Transverse colon (tissue), 4 donors: ENCODE data around the gene CHST1. TPM values are rescaled to one million over a fixed set of nuclear protein-coding genes. Genes with fewer than 3 reads are reported as not detected.

ENCODE experiments used
- DNase-seq: peaks from one replicate; pipeline ENCODE4 v3.0.0-alpha.2; 2019
- H3K27ac ChIP-seq, 4 donors: fragments of 200-600 bp; sonication (generic); 2 replicates each; pipeline ENCODE4 v1.5.1; 2016 to 2018; ENCODE audit warnings: inconsistent platforms in 4 of 4
- H3K27me3 ChIP-seq: fragments of 200-600 bp; sonication (generic); 2 replicates; pipeline ENCODE4 v1.5.1; 2017; ENCODE audit warnings: inconsistent platforms
- H3K36me3 ChIP-seq, 4 donors: fragments of 200-600 bp; sonication (generic); 2 replicates each; pipeline ENCODE4 v1.5.1; 2017 to 2019; ENCODE audit warnings: inconsistent platforms in 4 of 4
- H3K4me1 ChIP-seq, 4 donors: fragments of 200-600 bp; sonication (generic); 2 replicates each; pipeline ENCODE4 v1.5.1; 2017 to 2020; ENCODE audit warnings: inconsistent platforms in 4 of 4
- H3K4me3 ChIP-seq, 4 donors: fragments of 200-600 bp; sonication (generic); 1 replicate in 1 of 4; 2 replicates in 3 of 4; pipeline versions ENCODE4 v1.5.1 to v1.6.1; 2017 to 2019; ENCODE audit warnings: inconsistent platforms in 4 of 4
- H3K9me3 ChIP-seq, 2 donors: fragments of 200-600 bp; sonication (generic); 2 replicates each; pipeline ENCODE4 v1.5.1; 2017 to 2019; ENCODE audit warnings: inconsistent platforms in 2 of 2
- CTCF ChIP-seq, 5 experiments: fragments of 200-600 bp in 3 of 5; fragments of 450-650 bp in 2 of 5; sonication (generic) in 3 of 5; IDR thresholded peaks; 1 replicate in 2 of 5; 2 replicates in 3 of 5; pipeline ENCODE4 v1.5.1; 2016 to 2017; ENCODE audit warnings: antibody characterized with exemption in 5 of 5, inconsistent platforms in 3 of 5, mild to moderate bottlenecking in 2 of 5, moderate library complexity in 1 of 5
- EP300 ChIP-seq: sonication (generic); formaldehyde crosslinking; IDR thresholded peaks from one replicate; pipeline ENCODE4 v1.6.1; 2017; ENCODE audit warnings: antibody characterized with exemption, low read depth
- POLR2A ChIP-seq: fragments of 450-650 bp; IDR thresholded peaks from one replicate; pipeline ENCODE4 v1.6.1; 2016; ENCODE audit warnings: antibody characterized with exemption, mild to moderate bottlenecking, moderate library complexity
- POLR2AphosphoS5 ChIP-seq, 3 donors: sonication (generic); formaldehyde crosslinking; IDR thresholded peaks; one replicate each; pipeline ENCODE4 v1.6.1; 2016; ENCODE audit warnings: antibody characterized with exemption in 3 of 3
- WGBS, 2 donors: methylation state at CpG; one replicate each; pipeline ENCODE4 v1.1.5; 2018; ENCODE audit warnings: low coverage in 1 of 2; 5-methylcytosine and 5-hydroxymethylcytosine counted together
- in situ Hi-C, 4 donors: fragments of 200-750 bp; cut with MboI; loops; one replicate each; pipeline versions ENCODE4 v1.15.0 to v1.15.1; 2017; ENCODE audit warnings: low sequenced_read_pairs in 3 of 4, low pct_ligation_motif_present in 1 of 4, low pct_unique_long_range_greater_than_20kb in 1 of 4
- intact Hi-C: fragments of 100-400 bp; cut with DNase I; formaldehyde crosslinking; loops from one replicate; pipeline ENCODE4 v1.15.1; 2023; ENCODE audit warnings: low total_unique reads
- total RNA-seq, 4 donors: library from RNA; depleted of rRNA; stranded (reverse); fragments of >200 nt; gene quantifications; one replicate each; pipeline ENCODE4 v1.1.0, GENCODE V29; 2016

CHST1 gene
- total RNA-seq, 4 donors from 2014 or later = 0.27 to 1.9 (median 0.76) TPM

- intact Hi-C loops (no loop called here), in situ Hi-C loops (no loop called here)
- H3K27ac ChIP-seq = no peak overlapping the region
- TF ChIP-seq POLR2A (no peak), POLR2AphosphoS5 (IDR thresholded peaks at IDR 0.05) (no peak), CTCF (IDR thresholded peaks at IDR 0.05) (no peak), EP300 (no peak)
- no peak overlapping the region for H3K4me3 ChIP-seq
- no peak for DNase-seq
- no peaks in the 10 kb centered on the region for H3K9me3 ChIP-seq
- H3K27me3 ChIP-seq = no peaks in the 10 kb centered on the region
- no peaks in the 10 kb centered on the region for H3K36me3 ChIP-seq
- no peaks in the 10 kb centered on the region for H3K4me1 ChIP-seq
- 100% methylated on average over 1 of the region's 1 CpG; no CpG with 5 or more reads in 1 of the 2 donors for WGBS, 2 donors
Measured at GRCh38 chr11:45635907-45636306, 29.5 kb downstream of the CHST1 start.

- no peak overlapping the region for H3K27ac ChIP-seq
- no peaks in the 10 kb centered on the region for H3K9me3 ChIP-seq
- H3K36me3 ChIP-seq = no peaks in the 10 kb centered on the region
- in situ Hi-C loops (no loop called here), intact Hi-C loops (no loop called here)
- TF ChIP-seq POLR2A (no peak), EP300 (no peak), POLR2AphosphoS5 (IDR thresholded peaks at IDR 0.05) (no peak), CTCF (IDR thresholded peaks at IDR 0.05) (no peak)
- 0 to 64% methylated on average over 1 to 6 of the region's 6 CpGs for WGBS, 2 donors
- H3K27me3 ChIP-seq = no peaks in the 10 kb centered on the region
- no peak overlapping the region for H3K4me3 ChIP-seq
- H3K4me1 ChIP-seq = no peaks in the 10 kb centered on the region
- DNase-seq = no peak
Measured at GRCh38 chr11:45625611-45626010, 39.8 kb downstream of the CHST1 start.

GRCh38 chr11:45624095-45624494 is 41.3 kb downstream of the CHST1 start:
- no peaks in the 10 kb centered on the region for H3K36me3 ChIP-seq
- H3K4me1 ChIP-seq = no peaks in the 10 kb centered on the region
- intact Hi-C loops = no loop called here
- H3K4me3 ChIP-seq = no peak overlapping the region
- WGBS, 2 donors = 78% methylated on average over 2 of the region's 2 CpGs; no CpG with 5 or more reads in 1 of the 2 donors
- DNase-seq = no peak
- no peaks in the 10 kb centered on the region for H3K9me3 ChIP-seq
- in situ Hi-C loops = no loop called here
- no peaks in the 10 kb centered on the region for H3K27me3 ChIP-seq
- TF ChIP-seq POLR2AphosphoS5 (IDR thresholded peaks at IDR 0.05) (no peak), CTCF (IDR thresholded peaks at IDR 0.05) (no peak), EP300 (no peak), POLR2A (no peak)
- H3K27ac ChIP-seq = no peak overlapping the region

GRCh38 chr11:45622861-45623260 is 42.6 kb downstream of the CHST1 start:
- no peaks in the 10 kb centered on the region for H3K4me1 ChIP-seq
- H3K27me3 ChIP-seq = no peaks in the 10 kb centered on the region
- H3K4me3 ChIP-seq = no peak overlapping the region
- in situ Hi-C loops (no loop called here), intact Hi-C loops (no loop called here)
- no peak for TF ChIP-seq POLR2AphosphoS5 (IDR thresholded peaks at IDR 0.05)
- TF ChIP-seq CTCF (IDR thresholded peaks at IDR 0.05) = no peak
- no peak for TF ChIP-seq EP300
- no peak for TF ChIP-seq POLR2A
- H3K9me3 ChIP-seq = no peaks in the 10 kb centered on the region
- no peaks in the 10 kb centered on the region for H3K36me3 ChIP-seq
- no peak overlapping the region for H3K27ac ChIP-seq
- 43 to 76% methylated on average over 2 of the region's 2 CpGs for WGBS, 2 donors
- no peak for DNase-seq
